Colonic mucosa (tissue), 4 donors: ENCODE data around the gene PGAM2. TPM values are rescaled to one million over a fixed set of nuclear protein-coding genes. Genes with fewer than 3 reads are reported as not detected.

ENCODE experiments used
- DNase-seq: peaks from one replicate; pipeline ENCODE4 v3.0.0-alpha.2; 2020
- H3K27ac ChIP-seq: fragments of 200-600 bp; one replicate; pipeline ENCODE4 v1.8.0; 2021
- H3K27me3 ChIP-seq: fragments of 200-600 bp; one replicate; pipeline ENCODE4 v1.8.0; 2021
- H3K36me3 ChIP-seq: fragments of 200-600 bp; one replicate; pipeline ENCODE4 v1.8.0; 2021
- H3K4me1 ChIP-seq: fragments of 200-600 bp; one replicate; pipeline ENCODE4 v1.8.0; 2021; ENCODE audit warnings: mild to moderate bottlenecking
- H3K4me3 ChIP-seq: fragments of 200-600 bp; one replicate; pipeline ENCODE4 v1.8.0; 2021
- H3K9ac ChIP-seq, 2 donors: one replicate each; pipeline ENCODE4 v1.7.0; 2013; ENCODE audit warnings: control low read depth in 2 of 2, low read depth in 2 of 2, low read length in 2 of 2
- H3K9me3 ChIP-seq: fragments of 200-600 bp; one replicate; pipeline ENCODE4 v1.8.0; 2021
- CTCF ChIP-seq: fragments of 200-600 bp; IDR thresholded peaks from one replicate; pipeline ENCODE4 v1.8.0; 2022; ENCODE audit warnings: antibody characterized with exemption, mild to moderate bottlenecking
- intact Hi-C: fragments of 100-400 bp; cut with DNase I; formaldehyde crosslinking; loops from one replicate; pipeline ENCODE4 v1.14.1; 2022
- total RNA-seq, 2 donors: library from RNA; stranded (reverse); fragmentation: NEBNext Ultra II Directional in 1 of 2; extraction: Animal tissue kit (Norgen Biotek cat#: 25700) in 1 of 2; gene quantifications; one replicate each; pipeline ENCODE4 v1.2.1, GENCODE V29; 2021
- donor health status: healthy.
- donor health status: DM: no; HTN: no; CAD: no.
- donor health status: DM: no; HTN: no; CAD: no.

The PGAM2 gene
- total RNA-seq, 2 donors from 2014 or later, result 0.29 to 0.52 TPM

DNA sequence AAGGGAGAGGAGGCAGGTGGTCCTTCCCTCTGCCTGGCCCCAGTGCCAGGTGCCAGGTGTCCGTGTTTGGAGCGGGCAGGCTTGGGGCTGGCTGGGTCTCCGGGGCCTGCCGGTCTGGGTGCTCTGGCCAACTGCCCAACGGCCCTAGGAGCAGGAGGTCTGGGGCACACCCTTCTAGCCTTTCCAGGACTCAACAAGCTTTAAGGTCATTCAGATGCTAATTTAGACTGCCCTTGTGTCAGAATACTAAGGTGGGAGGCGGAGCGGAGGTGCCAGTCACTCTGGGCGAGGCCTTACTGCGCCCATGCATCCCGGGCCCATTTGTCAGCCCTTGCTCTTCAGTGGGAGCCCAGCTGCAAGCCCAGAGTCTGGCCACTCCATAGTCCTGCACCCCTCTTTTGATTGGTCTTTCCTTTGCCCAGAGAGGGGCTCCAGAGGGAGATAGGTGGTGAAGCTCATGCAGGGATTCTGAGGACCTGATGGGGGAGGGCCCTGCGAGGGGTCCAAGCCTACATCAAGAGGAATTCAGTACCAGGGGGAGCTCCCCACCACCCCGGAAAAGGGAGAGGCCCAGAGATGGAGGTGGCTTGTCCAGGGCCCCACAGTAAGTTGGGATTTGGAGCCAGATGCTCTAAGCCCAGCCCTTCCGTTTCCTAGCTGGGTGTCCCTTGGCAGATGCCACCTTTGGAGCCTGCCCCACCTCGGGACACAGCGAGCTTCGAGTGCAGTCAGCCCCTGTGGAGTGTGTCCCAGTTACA, 1.3 kb downstream of the PGAM2 start:
- Histone ChIP-seq H3K4me3 (no peak overlapping the region), H3K4me1 (no peaks in the 10 kb centered on the region), H3K27ac (no peak overlapping the region), H3K9me3 (no peaks in the 10 kb centered on the region), H3K27me3 (no peaks in the 10 kb centered on the region), H3K9ac (no peak overlapping the region), H3K36me3 (peaks cover 9% of the 10 kb centered on the region)
- intact Hi-C loops, result no loop called here
- TF ChIP-seq CTCF, result no peak
- DNase-seq, result no peak

DNA sequence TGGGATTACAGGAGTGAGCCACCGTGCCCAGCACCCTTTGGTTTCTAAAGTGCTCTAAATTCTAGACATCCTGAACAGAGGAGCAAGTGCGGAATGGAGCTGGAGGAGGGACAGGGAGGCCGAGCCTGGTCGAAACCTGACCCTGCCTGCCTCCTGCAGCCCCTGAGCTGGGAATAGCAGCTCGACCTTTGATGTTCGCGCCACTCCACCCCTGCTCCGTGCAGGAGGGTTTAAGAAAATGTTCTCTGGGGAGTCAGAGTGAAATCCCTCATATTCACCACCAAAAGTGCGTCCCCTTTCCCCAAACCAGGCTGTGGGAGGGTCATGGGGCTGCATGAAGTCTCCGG, 1.8 kb downstream of the PGAM2 start:
- no peak overlapping the region for H3K9ac ChIP-seq
- H3K9me3 ChIP-seq, result no peaks in the 10 kb centered on the region
- H3K4me3 ChIP-seq, result no peak overlapping the region
- H3K36me3 ChIP-seq, result peaks cover 14% of the 10 kb centered on the region
- no peaks in the 10 kb centered on the region for H3K27me3 ChIP-seq
- no peaks in the 10 kb centered on the region for H3K4me1 ChIP-seq
- no peak for TF ChIP-seq CTCF
- no peak overlapping the region for H3K27ac ChIP-seq
- intact Hi-C loops, result no loop called here
- DNase-seq, result no peak

DNA sequence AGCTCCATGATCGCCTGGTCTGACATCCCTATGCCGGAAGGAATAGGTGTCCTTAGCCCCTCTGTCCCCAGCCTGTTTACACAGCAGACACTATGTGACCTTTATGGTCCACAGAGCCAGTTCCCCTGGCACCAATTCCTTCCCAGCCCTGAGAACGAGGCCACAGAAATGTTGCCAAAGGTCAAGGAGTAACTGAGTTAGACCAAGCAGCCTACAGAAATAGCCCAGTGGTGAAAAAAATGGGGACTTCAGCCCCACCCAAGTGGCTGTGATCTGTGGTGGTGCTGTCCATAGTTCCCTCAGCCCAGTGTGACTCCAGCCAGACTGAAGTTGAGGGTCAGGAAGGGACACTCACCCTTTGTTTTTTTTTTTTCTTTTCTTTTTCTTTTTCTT, 2.5 kb downstream of the PGAM2 start:
- H3K4me3 ChIP-seq, result no peak overlapping the region
- intact Hi-C loops, result no loop called here
- H3K9me3 ChIP-seq, result no peaks in the 10 kb centered on the region
- H3K36me3 ChIP-seq, result peaks cover 14% of the 10 kb centered on the region
- DNase-seq, result no peak
- no peak overlapping the region for H3K27ac ChIP-seq
- no peak overlapping the region for H3K9ac ChIP-seq
- H3K27me3 ChIP-seq, result no peaks in the 10 kb centered on the region
- no peak for TF ChIP-seq CTCF
- H3K4me1 ChIP-seq, result no peaks in the 10 kb centered on the region

DNA sequence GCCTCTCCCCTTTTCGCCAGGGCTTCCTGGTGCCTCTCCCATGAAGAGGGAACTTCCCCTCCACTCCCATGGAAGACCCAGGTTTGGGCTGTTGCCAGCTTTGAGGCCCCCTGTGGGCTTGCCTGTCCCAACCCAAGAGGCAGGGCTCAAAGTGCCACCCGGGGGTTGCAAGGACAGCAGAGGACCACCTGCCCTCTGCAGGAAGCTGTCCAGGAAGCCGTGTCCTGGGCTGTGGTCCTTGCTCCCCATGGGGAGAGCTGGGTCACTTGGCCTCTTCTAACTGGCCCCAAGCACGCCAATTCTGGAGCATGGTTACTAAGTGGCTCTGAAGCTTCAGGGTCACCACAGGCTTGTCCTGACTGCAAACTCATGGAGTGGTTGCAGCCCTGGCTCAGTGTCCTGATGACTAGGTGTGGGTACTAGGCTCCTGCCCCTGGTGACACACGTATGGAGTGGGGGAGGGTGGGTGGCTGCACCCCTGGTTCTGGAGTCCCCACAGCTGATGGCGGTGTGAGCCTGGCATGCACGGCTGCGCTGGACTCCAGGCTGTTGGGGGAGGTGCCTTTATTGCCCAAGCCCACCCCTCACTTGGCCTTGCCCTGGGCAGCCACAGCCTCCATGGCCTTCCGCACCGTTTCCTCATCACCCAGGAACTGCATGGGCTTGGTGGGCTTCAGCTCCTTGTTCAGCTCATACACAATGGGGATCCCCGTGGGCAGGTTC, 3.0 kb downstream of the PGAM2 start:
- peaks cover 19% of the 10 kb centered on the region for H3K36me3 ChIP-seq
- intact Hi-C loops, result no loop called here
- TF ChIP-seq CTCF, result no peak
- no peak for DNase-seq
- H3K9ac ChIP-seq, result no peak overlapping the region
- no peak overlapping the region for H3K27ac ChIP-seq
- no peak overlapping the region for H3K4me3 ChIP-seq
- no peaks in the 10 kb centered on the region for H3K4me1 ChIP-seq
- H3K9me3 ChIP-seq, result no peaks in the 10 kb centered on the region
- no peaks in the 10 kb centered on the region for H3K27me3 ChIP-seq

- no peaks in the 10 kb centered on the region for H3K9me3 ChIP-seq
- no peaks in the 10 kb centered on the region for H3K4me1 ChIP-seq
- no peak overlapping the region for H3K4me3 ChIP-seq
- H3K27me3 ChIP-seq, result no peaks in the 10 kb centered on the region
- intact Hi-C loops, result no loop called here
- H3K9ac ChIP-seq, result no peak overlapping the region
- no peak for TF ChIP-seq CTCF
- DNase-seq, result no peak
- no peak overlapping the region for H3K27ac ChIP-seq
- H3K36me3 ChIP-seq, result peaks cover 25% of the 10 kb centered on the region
These were observed 3.7 kb downstream of the PGAM2 start for GRCh38 chr7:44061645-44062179.
